H1 (cell line): ENCODE results near the gene LRRC49. TPM values are rescaled to one million over a fixed set of nuclear protein-coding genes. Genes with fewer than 3 reads are reported as not detected.

Experiments
- BRCA1 ChIP-seq: IDR thresholded peaks from 2 replicates; pipeline ENCODE4 v1.6.1; 2012; ENCODE audit warnings: low read depth, low read length, improper control_type of control experiment
- MAFK ChIP-seq: IDR thresholded peaks from 2 replicates; pipeline ENCODE4 v1.6.1; 2012; ENCODE audit warnings: low read depth, mild to moderate bottlenecking, improper control_type of control experiment, low read length
- SAP30 ChIP-seq: fragments of 300-600 bp; sonication (generic); IDR thresholded peaks from 2 replicates; pipeline ENCODE4 v1.7.1; 2012; ENCODE audit warnings: low read length, moderate library complexity, mild to moderate bottlenecking, inconsistent platforms; ENCODE audit not compliant: insufficient read depth, insufficient replicate concordance
- polyA plus RNA-seq, 7 experiments: library from polyadenylated mRNA; depleted of rRNA in 3 of 7; stranded (reverse) in 5 of 7; unstranded in 2 of 7; fragments of >200 nt in 5 of 7; fragments of 200-250 nt in 2 of 7; gene quantifications; 1 replicate in 5 of 7; 2 replicates in 1 of 7; 4 replicates in 1 of 7; pipeline versions ENCODE4 v1.2.1 to v1.2.3, GENCODE V29; 2011 to 2013; ENCODE audit warnings: missing spikeins in 2 of 7, mixed read lengths in 2 of 7
- total RNA-seq: library from RNA; stranded (reverse); fragmentation: NEBNext Ultra II Directional; extraction: Animal tissue kit (Norgen Biotek cat#: 25700); gene quantifications from 2 replicates; pipeline ENCODE4 v1.2.1, GENCODE V29; 2021

The LRRC49 gene
- total and polyA plus RNA-seq, 2 of the 8 experiments (the other 6 are each of a cell fraction or from before 2014, with no cell fraction given), result 5.0 to 10.4 TPM

DNA sequence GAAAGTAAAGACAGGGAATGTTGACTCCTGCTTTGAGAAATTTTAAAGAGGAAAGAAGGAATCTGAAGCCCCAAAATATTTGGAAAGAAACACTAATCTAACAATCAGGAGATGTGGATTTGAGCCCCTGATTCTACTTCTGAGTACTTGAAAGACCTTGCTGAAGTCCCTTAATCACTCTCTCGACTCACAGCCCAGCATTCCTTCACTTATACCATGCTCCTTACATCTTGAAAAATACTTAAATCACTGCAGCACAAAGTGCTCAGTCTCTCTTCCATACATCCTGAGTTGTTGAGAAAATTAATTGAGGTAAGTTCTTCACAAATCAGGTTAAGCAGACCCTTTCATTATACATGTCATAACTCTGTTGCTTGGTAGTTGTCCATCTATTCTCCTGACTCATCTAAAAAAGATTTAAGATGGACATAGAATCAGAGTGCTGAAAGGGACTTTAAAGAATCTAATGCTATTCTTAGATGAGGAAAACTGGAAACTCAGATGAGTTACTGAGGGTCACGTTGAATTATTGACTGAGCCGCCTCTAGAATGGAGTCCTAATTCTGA, 149.8 kb downstream of the LRRC49 start (continued):
- TF ChIP-seq SAP30 (no peak), BRCA1 (no peak), MAFK (no peak)
